HG02623 (cell line): ENCODE measurements around the gene ARHGAP30.

Experiments used
- ATAC-seq: cut with Tn5 transposase; IDR thresholded peaks from one replicate; pipeline ENCODE4 v1.9.1; 2021; ENCODE audit warnings: moderate library complexity; ENCODE audit not compliant: unreplicated experiment

ARHGAP30 gene

GRCh38 chr1:161090617-161091016, 20.9 kb upstream of the ARHGAP30 start:
- no peak for ATAC-seq

GRCh38 chr1:161089938-161090337, 20.2 kb upstream of the ARHGAP30 start:
- ATAC-seq = no peak

- no peak for ATAC-seq
These were observed 19.7 kb upstream of the ARHGAP30 start, which contains the start of gene NECTIN4 for GRCh38 chr1:161089251-161089924. Gene NECTIN4, minus strand, starts transcription at chr1:161089558. Its CDS starts 262 bp downstream, at chr1:161089296.

GRCh38 chr1:161088587-161089110, 19.0 kb upstream of the ARHGAP30 start:
- ATAC-seq = no peak

- ATAC-seq = no peak
These were observed 16.8 kb upstream of the ARHGAP30 start for GRCh38 chr1:161086457-161086856.

- ATAC-seq = no peak
These were observed 15.5 kb upstream of the ARHGAP30 start for GRCh38 chr1:161085165-161085564.

- no peak for ATAC-seq
These were observed 14.9 kb upstream of the ARHGAP30 start for GRCh38 chr1:161084597-161084988.

- no peak for ATAC-seq
These were observed 14.3 kb upstream of the ARHGAP30 start for GRCh38 chr1:161083748-161084596.

GRCh38 chr1:161082996-161083747, 13.5 kb upstream of the ARHGAP30 start:
- no peak for ATAC-seq

- no peak for ATAC-seq
These were observed 12.8 kb upstream of the ARHGAP30 start for GRCh38 chr1:161082483-161082882.

GRCh38 chr1:161081519-161081918, 11.8 kb upstream of the ARHGAP30 start:
- ATAC-seq = no peak

GRCh38 chr1:161080441-161081405, 11.0 kb upstream of the ARHGAP30 start:
- no peak for ATAC-seq

GRCh38 chr1:161079436-161080110, 9.9 kb upstream of the ARHGAP30 start:
- ATAC-seq = no peak

GRCh38 chr1:161077426-161077825, 7.7 kb upstream of the ARHGAP30 start:
- ATAC-seq = no peak

GRCh38 chr1:161076410-161076809, 6.7 kb upstream of the ARHGAP30 start:
- ATAC-seq = no peak

- ATAC-seq = no peak
These were observed 5.1 kb upstream of the ARHGAP30 start for GRCh38 chr1:161074676-161075368.

- ATAC-seq = no peak
These were observed 3.9 kb upstream of the ARHGAP30 start for GRCh38 chr1:161073474-161074121.

GRCh38 chr1:161072751-161073449, 3.2 kb upstream of the ARHGAP30 start:
- ATAC-seq = no peak
